K562 (cell line): ENCODE results near the gene FAM161A. TPM values are rescaled to one million over a fixed set of nuclear protein-coding genes. Genes with fewer than 3 reads are reported as not detected.

Source experiments
- ATAC-seq: fragments of 200-7000 bp; cut with Tn5 transposase; 3 replicates; pipeline ENCODE4 v1.9.1; 2020; ENCODE audit warnings: moderate library complexity
- BruUV-seq: library from RNA; stranded (reverse); fragments of 400-500 nt; replicated peaks from 2 replicates; lab custom pipeline; 2021; lab: Mats Ljungman, UMichigan
- CTCF ChIA-PET: fragments of 300-600 bp; formaldehyde crosslinking; extraction: SDS; loops from one replicate; lab custom pipeline; 2021; ENCODE audit warnings: low intra/inter-chr PET ratio; lab: Yijun Ruan, JAX
- POLR2A ChIA-PET: fragments of 300-600, 350-650 bp; sonication (Branson Sonifier 250); formaldehyde crosslinking; extraction: SDS; loops from one replicate; lab custom pipeline; 2021; ENCODE audit warnings: antibody characterized with exemption, inconsistent platforms; lab: Yijun Ruan, JAX
- DNase-seq, 4 experiments: peaks; one replicate each; pipeline versions ENCODE4 v3.0.0 to v3.0.0-alpha.2; 2011 to 2018; ENCODE audit warnings: low spot score in 3 of 4, mixed read lengths in 3 of 4; ENCODE audit errors: extremely low read depth in 1 of 4
- FAIRE-seq: peaks from 2 replicates; lab custom pipeline; 2011; peaks lifted over from hg19 to GRCh38; lab: Jason Lieb, UNC
- H2AFZ ChIP-seq: 2 replicates; pipeline ENCODE4 v1.6.0; 2011; ENCODE audit warnings: low read depth, low read length, control low read depth, inconsistent platforms
- H3K27ac ChIP-seq: fragments of 200-600 bp; 3 replicates; pipeline ENCODE4 v1.8.0; 2011; ENCODE audit warnings: low read depth, mild to moderate bottlenecking, control low read depth, inconsistent platforms, low read length, moderate library complexity, mixed read lengths; ENCODE audit errors: extremely low read depth
- H3K27me3 ChIP-seq, 2 experiments: fragments of 300-600 bp in 1 of 2; 2 replicates in 1 of 2; 3 replicates in 1 of 2; pipeline versions ENCODE4 v1.6.0 to v1.8.0; 2011; ENCODE audit warnings: inconsistent platforms in 2 of 2, low read length in 2 of 2, mild to moderate bottlenecking in 1 of 2, mixed read lengths in 1 of 2, moderate library complexity in 1 of 2; ENCODE audit not compliant: control insufficient read depth in 2 of 2, insufficient read depth in 2 of 2
- H3K36me3 ChIP-seq: fragments of 300-600 bp; 3 replicates; pipeline ENCODE4 v1.8.0; 2011; ENCODE audit warnings: mild to moderate bottlenecking, low read length, inconsistent platforms; ENCODE audit not compliant: control insufficient read depth, insufficient read depth
- H3K4me1 ChIP-seq, 2 experiments: fragments of 200-600 bp in 1 of 2; replicated peaks in 1 of 2; 2 replicates in 1 of 2; 3 replicates in 1 of 2; pipeline versions ENCODE4 v1.5.1 to v1.8.0; 2011; ENCODE audit warnings: inconsistent platforms in 2 of 2, low read length in 2 of 2, mild to moderate bottlenecking in 1 of 2, mixed read lengths in 1 of 2, moderate library complexity in 1 of 2; ENCODE audit not compliant: control insufficient read depth in 2 of 2, insufficient read depth in 2 of 2
- H3K4me2 ChIP-seq: 2 replicates; pipeline ENCODE4 v1.6.1; 2011; ENCODE audit warnings: low read length, control low read depth, inconsistent platforms, mixed read lengths; ENCODE audit not compliant: insufficient read depth
- H3K4me3 ChIP-seq: fragments of 200-600 bp; sonication (generic), shearing (Covaris generic); 2 replicates; pipeline ENCODE4 v1.5.1; 2016; ENCODE audit warnings: control low read depth, inconsistent platforms
- H3K79me2 ChIP-seq: fragments of 200-600 bp; 3 replicates; pipeline ENCODE4 v1.8.0; 2011; ENCODE audit warnings: low read length, inconsistent platforms; ENCODE audit not compliant: control insufficient read depth, insufficient read depth
- H3K9ac ChIP-seq, 2 experiments: 2 replicates each; pipeline versions ENCODE4 v1.6.0 to v1.6.1; 2011; ENCODE audit warnings: low read depth in 2 of 2, low read length in 2 of 2, control low read depth in 1 of 2, inconsistent platforms in 1 of 2, mild to moderate bottlenecking in 1 of 2, mixed read lengths in 1 of 2; ENCODE audit not compliant: insufficient read depth in 1 of 2
- H3K9me1 ChIP-seq: one replicate; pipeline ENCODE4 v1.6.0; 2011; ENCODE audit warnings: inconsistent platforms, mild to moderate bottlenecking, low read length, moderate library complexity; ENCODE audit not compliant: control insufficient read depth, insufficient read depth
- H3K9me3 ChIP-seq: replicated peaks from 2 replicates; pipeline ENCODE4 v1.5.1; 2011; ENCODE audit warnings: low read depth, low read length, inconsistent platforms; ENCODE audit not compliant: control insufficient read depth, insufficient read depth
- H4K20me1 ChIP-seq: replicated peaks from 2 replicates; pipeline ENCODE4 v1.6.1; 2011; ENCODE audit warnings: low read length, inconsistent platforms, mixed read lengths; ENCODE audit not compliant: control insufficient read depth, insufficient read depth
- MAFG ChIP-seq: fragments of 450-650 bp; conservative IDR thresholded peaks from 2 replicates; pipeline ENCODE4 v1.6.1; 2016; ENCODE audit warnings: missing genetic modification characterization, missing compliant biosample characterization
- NCOR1 ChIP-seq: fragments of 450-650 bp; IDR thresholded peaks from 2 replicates; pipeline ENCODE4 v1.6.1; 2016; ENCODE audit warnings: mild to moderate bottlenecking, moderate library complexity
- PTTG1 ChIP-seq: fragments of 450-650 bp; IDR thresholded peaks from 2 replicates; pipeline ENCODE4 v1.6.1; 2016; ENCODE audit warnings: low read depth, mild to moderate bottlenecking, missing genetic modification characterization, missing compliant biosample characterization
- TARDBP ChIP-seq: fragments of 450-650 bp; IDR thresholded peaks from 2 replicates; pipeline ENCODE4 v1.6.1; 2016
- ZNF12 ChIP-seq: sonication (generic); formaldehyde crosslinking; IDR thresholded peaks from 2 replicates; pipeline ENCODE4 v1.4.0; 2020; ENCODE audit warnings: mild to moderate bottlenecking, missing genetic modification reagents
- WGBS: fragments of 100-300 bp; shearing (Covaris generic); methylation state at CpG from one replicate; pipeline ENCODE4 v1.1.6; 2016; ENCODE audit warnings: low coverage, mixed read lengths; ENCODE audit not compliant: insufficient coverage; ENCODE audit errors: missing lambda C conversion rate; 5-methylcytosine and 5-hydroxymethylcytosine counted together
- in situ Hi-C: fragments of 300-500 bp; cut with MboI; formaldehyde crosslinking; loops from 4 replicates; pipeline ENCODE4 v1.15.0; 2018; ENCODE audit warnings: inconsistent platforms, mixed read lengths
- intact Hi-C: fragments of 100-400 bp; cut with micrococcal nuclease; formaldehyde crosslinking; loops from 2 replicates; pipeline ENCODE4 v1.14.2; 2022
- polyA plus RNA-seq, 8 experiments: library from polyadenylated mRNA; depleted of rRNA in 4 of 8; stranded (reverse) in 5 of 8; unstranded in 3 of 8; fragments of >200 nt; fragmentation: Nextera tagmentation in 2 of 8; fragmentation: Illumina TruSeq in 1 of 8; extraction: Ambion mirVana in 2 of 8; extraction: Trizol in 1 of 8; gene quantifications; 2 replicates each; pipeline versions ENCODE4 v1.2.1 to v1.2.3, GENCODE V29; 2011 to 2014; ENCODE audit warnings: inconsistent platforms in 1 of 8, missing spikeins in 1 of 8
- total RNA-seq, 7 experiments: library from RNA; depleted of rRNA in 6 of 7; stranded (reverse); fragments of >200 nt in 6 of 7; fragmentation: Illumina TruSeq in 2 of 7; extraction: Trizol in 2 of 7; gene quantifications; 2 replicates each; pipeline versions ENCODE4 v1.2.1 to v1.2.3, GENCODE V29; 2011 to 2021; ENCODE audit warnings: low replicate concordance in 1 of 7
- TF ChIP-seq, protein P1 (sequence below): fragments of 250-450 bp; sonication (Bioruptor Pico); IDR thresholded peaks from 2 replicates; pipeline ENCODE4 v1.8.0; 2021; ENCODE audit warnings: mild to moderate bottlenecking, moderate library complexity
- TF ChIP-seq, protein P2 (sequence below), 2 experiments: fragments of 450-650 bp; formaldehyde crosslinking in 1 of 2; IDR thresholded peaks; 2 replicates each; pipeline versions ENCODE4 v1.4.0 to v1.6.1; 2014 to 2020; ENCODE audit warnings: mild to moderate bottlenecking in 2 of 2, borderline replicate concordance in 1 of 2, low read depth in 1 of 2
- TF ChIP-seq, protein P3 (sequence below): sonication (generic); IDR thresholded peaks from 2 replicates; pipeline ENCODE4 v1.6.1; 2016

Gene FAM161A
- total and polyA plus RNA-seq, 9 of the 15 experiments (the other 6 are each of a cell fraction or from before 2014, with no cell fraction given) = 0.27 to 1.4 (median 0.80) TPM

DNA sequence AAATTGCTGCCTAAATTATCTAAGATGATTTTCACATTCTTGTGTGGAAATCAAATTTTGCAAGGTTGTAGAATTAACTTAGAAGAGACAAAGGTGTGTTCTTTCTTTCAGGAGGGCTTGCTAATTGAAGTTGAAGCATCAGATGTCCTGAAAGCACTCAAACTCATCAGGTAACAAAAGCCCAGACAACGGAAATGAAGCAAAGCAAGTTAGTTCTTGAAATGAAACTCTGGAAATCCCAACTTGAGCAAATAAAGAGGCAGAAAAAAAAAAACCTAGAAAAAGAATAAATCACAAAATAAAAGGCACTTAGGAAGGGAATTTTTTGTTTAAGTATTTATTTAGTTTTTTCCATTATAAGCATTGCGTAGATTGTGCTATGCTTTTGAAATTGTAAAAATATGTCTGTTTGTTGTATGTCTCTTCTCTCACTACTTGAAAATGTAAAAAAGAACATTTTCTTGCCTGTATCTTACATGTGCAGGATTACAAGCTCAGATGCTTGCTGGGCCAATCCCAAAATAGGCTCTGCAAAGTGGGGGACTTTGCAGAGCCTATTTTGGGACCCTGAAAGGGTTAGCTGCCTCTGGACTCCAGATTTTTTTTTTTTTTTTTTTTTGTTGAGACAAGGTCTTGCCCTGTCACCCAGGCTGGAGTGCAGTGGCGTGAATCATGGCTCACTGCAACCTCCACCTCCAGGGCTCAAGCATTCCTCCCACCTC lies 46.7 kb downstream of the FAM161A start:
- H3K9ac ChIP-seq = no peak overlapping the region
- TF ChIP-seq TARDBP (no peak), PTTG1 (tag) (no peak), ZNF12 (CRISPR knock-in tag) (no peak), MAFG (tag) (no peak), NCOR1 (no peak)
- TF ChIP-seq, protein P1, sequence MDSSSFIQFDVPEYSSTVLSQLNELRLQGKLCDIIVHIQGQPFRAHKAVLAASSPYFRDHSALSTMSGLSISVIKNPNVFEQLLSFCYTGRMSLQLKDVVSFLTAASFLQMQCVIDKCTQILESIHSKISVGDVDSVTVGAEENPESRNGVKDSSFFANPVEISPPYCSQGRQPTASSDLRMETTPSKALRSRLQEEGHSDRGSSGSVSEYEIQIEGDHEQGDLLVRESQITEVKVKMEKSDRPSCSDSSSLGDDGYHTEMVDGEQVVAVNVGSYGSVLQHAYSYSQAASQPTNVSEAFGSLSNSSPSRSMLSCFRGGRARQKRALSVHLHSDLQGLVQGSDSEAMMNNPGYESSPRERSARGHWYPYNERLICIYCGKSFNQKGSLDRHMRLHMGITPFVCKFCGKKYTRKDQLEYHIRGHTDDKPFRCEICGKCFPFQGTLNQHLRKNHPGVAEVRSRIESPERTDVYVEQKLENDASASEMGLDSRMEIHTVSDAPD (CRISPR knock-in tag) = no peak
- TF ChIP-seq, protein P2, sequence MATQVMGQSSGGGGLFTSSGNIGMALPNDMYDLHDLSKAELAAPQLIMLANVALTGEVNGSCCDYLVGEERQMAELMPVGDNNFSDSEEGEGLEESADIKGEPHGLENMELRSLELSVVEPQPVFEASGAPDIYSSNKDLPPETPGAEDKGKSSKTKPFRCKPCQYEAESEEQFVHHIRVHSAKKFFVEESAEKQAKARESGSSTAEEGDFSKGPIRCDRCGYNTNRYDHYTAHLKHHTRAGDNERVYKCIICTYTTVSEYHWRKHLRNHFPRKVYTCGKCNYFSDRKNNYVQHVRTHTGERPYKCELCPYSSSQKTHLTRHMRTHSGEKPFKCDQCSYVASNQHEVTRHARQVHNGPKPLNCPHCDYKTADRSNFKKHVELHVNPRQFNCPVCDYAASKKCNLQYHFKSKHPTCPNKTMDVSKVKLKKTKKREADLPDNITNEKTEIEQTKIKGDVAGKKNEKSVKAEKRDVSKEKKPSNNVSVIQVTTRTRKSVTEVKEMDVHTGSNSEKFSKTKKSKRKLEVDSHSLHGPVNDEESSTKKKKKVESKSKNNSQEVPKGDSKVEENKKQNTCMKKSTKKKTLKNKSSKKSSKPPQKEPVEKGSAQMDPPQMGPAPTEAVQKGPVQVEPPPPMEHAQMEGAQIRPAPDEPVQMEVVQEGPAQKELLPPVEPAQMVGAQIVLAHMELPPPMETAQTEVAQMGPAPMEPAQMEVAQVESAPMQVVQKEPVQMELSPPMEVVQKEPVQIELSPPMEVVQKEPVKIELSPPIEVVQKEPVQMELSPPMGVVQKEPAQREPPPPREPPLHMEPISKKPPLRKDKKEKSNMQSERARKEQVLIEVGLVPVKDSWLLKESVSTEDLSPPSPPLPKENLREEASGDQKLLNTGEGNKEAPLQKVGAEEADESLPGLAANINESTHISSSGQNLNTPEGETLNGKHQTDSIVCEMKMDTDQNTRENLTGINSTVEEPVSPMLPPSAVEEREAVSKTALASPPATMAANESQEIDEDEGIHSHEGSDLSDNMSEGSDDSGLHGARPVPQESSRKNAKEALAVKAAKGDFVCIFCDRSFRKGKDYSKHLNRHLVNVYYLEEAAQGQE (IDR thresholded peaks at IDR 0.05; ENCODE audit: borderline replicate concordance) = no peak
- TF ChIP-seq, protein P2 (CRISPR knock-in tag; IDR thresholded peaks at IDR 0.05; ENCODE audit: low read depth) = no peak
- TF ChIP-seq, protein P3, sequence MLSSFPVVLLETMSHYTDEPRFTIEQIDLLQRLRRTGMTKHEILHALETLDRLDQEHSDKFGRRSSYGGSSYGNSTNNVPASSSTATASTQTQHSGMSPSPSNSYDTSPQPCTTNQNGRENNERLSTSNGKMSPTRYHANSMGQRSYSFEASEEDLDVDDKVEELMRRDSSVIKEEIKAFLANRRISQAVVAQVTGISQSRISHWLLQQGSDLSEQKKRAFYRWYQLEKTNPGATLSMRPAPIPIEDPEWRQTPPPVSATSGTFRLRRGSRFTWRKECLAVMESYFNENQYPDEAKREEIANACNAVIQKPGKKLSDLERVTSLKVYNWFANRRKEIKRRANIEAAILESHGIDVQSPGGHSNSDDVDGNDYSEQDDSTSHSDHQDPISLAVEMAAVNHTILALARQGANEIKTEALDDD = no peak
- H2AFZ ChIP-seq = no peak overlapping the region
- ChIA-PET POLR2A (interaction anchor here (0.6 kb wide), 1 partner anchor 631 kb away, joined by 3 read pairs; no protein-coding TSS in a partner anchor), CTCF (no interaction called here)
- DNase-seq = no peak
- BruUV-seq = no TSS peak
- H3K36me3 ChIP-seq = no peaks in the 10 kb centered on the region
- no peak overlapping the region for H3K4me2 ChIP-seq
- intact Hi-C loops = no loop called here
- 19% methylated on average over 3 of the region's 3 CpGs for WGBS
- H3K79me2 ChIP-seq = no peaks in the 10 kb centered on the region
- no peak for FAIRE-seq
- no peak for ATAC-seq
- H3K4me1 ChIP-seq = no peaks in the 10 kb centered on the region; a peak in 1 of 5 replicates
- H3K9me1 ChIP-seq = no peaks in the 10 kb centered on the region
- H3K27ac ChIP-seq = no peak overlapping the region
- H3K27me3 ChIP-seq = peaks cover 9 to 17% of the 10 kb centered on the region in 2 experiments; a peak in 4 of 5 replicates
- H4K20me1 ChIP-seq = no peaks in the 10 kb centered on the region
- in situ Hi-C loops = no loop called here
- H3K4me3 ChIP-seq = no peak overlapping the region
- no peaks in the 10 kb centered on the region for H3K9me3 ChIP-seq
